A172 (cell line): ENCODE results near the gene IGF2BP2. TPM values are rescaled to one million over a fixed set of nuclear protein-coding genes. Genes with fewer than 3 reads are reported as not detected.
"Not testable (repeated sequence)": the region's sequence is repeated elsewhere in the genome, so short reads cannot be mapped to it uniquely, and the experiment has no call there.

Experiments
- DNase-seq: peaks from one replicate; pipeline ENCODE4 v3.0.0-alpha.2; 2015; ENCODE audit warnings: low spot score
- total RNA-seq: library from RNA; depleted of rRNA; stranded (reverse); fragments of >200 nt; shearing (Covaris generic); gene quantifications from 2 replicates; pipeline ENCODE4 v1.2.3, GENCODE V29; 2014

Gene IGF2BP2
- total RNA-seq, 1 experiment from 2014 or later = 29.7 TPM

DNA sequence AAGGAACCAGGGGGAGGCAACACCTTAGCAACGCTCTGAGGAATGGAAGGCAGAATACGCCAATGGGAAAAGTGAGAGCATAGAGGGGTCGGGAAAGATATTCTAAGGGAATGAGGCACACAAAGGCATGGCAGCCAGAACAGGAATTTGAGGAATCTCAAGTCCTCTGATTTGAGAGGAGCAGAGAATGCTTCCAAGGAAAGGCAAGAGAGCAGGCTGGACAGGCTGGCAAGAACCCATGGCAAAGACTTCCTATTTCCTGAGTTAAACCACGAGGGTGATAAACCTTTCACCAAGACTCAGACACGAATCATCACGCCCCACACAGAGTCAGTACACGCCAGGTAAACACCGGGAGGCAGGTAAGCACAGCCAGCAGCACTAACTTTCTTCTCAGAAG, 109.8 kb downstream of the IGF2BP2 start:
- DNase-seq = peak; percentile 49

DNA sequence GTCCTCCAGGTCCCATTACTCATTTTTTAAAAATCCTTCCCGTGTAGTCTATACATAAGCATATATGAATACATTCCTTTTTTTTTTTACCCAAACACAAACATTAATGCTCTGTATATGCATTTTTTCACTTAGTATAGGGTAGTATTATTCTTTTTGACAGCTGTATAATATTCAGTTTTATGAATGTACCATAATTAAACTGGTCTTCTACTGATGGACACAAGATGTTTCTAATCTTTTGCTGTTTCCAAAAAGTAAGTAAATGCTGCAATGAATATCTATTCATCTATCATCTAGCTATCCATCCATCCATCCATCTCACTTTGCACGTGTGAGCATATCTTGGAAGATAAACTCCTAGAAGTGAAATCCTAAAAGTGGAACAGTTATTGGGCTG, 110.8 kb downstream of the IGF2BP2 start:
- DNase-seq = no peak

GRCh38 chr3:185713015-185713414, 111.8 kb downstream of the IGF2BP2 start:
- no peak for DNase-seq

DNA sequence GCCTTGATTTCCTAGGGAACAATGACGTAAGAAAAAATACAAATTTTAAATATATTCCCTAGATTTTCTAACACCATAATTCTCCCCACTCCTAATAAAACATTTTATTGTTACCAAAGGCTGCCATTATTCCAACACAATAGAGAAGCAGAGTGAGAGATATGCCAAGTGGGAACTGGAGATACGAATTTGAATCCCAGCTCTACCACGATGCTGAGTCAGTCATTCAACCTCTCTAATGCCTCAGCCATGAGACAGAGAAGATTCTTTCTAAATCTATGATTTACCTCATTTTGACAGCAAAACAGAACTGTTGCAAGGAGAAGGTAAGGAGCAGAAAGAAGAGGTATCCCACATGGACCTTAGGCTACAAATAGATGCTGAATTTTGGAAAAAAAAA, 112.5 kb downstream of the IGF2BP2 start:
- DNase-seq = no peak

- no peak for DNase-seq
Measured at GRCh38 chr3:185711255-185711870, 113.5 kb downstream of the IGF2BP2 start.

DNA sequence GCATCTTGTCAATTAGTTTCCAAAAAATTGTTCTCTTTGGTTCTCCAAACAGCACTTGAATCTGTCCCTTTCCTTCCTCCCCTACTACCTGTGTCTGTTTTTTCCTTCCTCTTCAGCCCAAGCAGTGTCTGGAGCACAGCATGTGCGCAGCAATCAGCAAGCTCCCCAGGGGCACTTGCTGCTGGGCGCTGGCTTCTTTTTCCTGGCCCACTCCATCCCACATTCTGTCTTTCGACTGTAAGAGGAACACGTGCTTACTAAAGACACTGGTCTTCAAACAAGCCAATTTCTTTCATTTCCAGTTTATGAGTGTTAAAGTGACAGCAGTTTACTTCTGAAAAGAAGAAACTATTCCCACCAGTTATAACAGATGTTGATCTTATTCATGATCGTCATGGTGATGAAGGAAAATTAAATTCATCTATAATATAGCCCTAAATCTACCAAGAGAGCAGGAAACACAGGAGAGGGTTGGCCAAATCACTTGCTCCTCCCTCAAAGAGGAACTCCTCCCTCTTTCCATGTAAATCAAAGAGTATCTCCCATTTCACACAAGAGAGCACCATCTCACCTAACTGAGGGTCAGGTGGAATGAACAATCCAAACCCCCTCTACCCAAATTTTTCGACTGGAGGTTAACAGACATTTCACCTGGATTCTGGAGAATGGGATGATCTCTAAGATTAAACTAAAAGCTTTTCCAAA, 115.4 kb downstream of the IGF2BP2 start:
- no peak for DNase-seq

DNA sequence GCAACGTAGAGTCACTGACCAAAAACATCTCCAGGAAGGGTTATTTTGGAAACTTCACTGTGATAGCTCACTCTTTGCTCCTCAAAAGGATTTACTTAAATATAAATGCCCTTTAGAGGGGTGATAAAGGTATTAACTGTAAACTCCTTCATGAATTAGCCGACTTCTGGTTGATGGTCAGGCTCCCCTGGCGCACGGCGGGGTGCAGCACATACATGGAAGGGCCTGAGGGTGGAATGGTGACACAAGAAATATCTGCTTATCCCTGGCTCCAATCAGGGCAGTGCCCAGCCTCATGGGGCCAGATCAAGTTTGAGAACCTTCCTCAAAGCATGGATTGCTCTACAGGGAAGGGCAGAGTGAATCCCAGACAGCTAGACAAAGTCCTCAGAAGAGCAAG, 116.5 kb downstream of the IGF2BP2 start:
- no peak for DNase-seq

DNA sequence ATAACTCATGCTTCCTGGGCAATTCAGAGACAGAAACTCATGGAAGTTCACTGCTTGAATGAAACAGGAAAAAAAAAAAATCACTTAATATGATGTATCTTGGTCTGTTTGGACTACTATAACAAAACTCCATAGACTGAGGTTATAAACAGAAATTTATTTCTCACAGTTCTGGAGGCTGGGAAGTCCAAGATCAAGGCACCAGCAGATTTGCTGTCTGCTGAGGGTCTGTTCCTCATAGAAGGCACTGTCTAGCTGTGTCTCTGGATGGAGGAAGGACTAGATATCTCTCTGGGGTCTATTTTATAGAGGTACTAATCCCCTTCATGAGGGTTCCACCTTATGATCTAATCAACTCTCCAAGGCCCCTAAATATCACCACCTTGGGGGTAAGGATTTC, 119.3 kb downstream of the IGF2BP2 start:
- no peak for DNase-seq

- no peak for DNase-seq
Measured at GRCh38 chr3:185702262-185703225, 122.3 kb downstream of the IGF2BP2 start.

DNA sequence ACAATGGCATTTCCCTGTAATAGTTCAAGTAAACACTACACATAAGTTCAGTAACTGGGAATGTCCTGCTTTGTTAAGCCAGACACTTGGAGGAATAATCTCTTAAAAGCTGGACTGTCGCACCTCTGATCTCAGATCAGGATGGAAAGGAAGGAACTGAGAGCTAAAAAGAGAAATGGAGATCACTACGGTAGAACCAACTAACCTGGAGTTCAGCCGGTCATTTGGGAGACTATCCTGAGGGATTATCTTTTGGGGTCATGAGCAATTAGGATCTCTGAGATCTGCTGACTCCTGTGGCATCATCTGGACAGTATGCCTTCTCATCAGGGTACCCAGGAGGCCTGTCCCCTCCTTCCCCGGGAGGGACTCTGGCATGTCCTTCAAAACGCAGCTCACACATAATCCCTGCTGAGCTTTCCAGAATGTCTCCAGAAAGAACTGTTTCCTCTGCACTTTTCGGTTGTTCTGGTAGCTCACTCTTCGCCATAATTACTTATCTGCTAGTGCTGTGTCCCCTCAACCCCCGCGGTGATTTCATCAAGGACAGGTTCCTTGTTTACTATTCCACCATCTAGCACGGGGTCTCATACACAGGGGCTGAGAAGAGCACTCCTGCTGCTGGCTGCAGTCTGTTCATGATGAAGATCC, 123.1 kb downstream of the IGF2BP2 start:
- no peak for DNase-seq

DNA sequence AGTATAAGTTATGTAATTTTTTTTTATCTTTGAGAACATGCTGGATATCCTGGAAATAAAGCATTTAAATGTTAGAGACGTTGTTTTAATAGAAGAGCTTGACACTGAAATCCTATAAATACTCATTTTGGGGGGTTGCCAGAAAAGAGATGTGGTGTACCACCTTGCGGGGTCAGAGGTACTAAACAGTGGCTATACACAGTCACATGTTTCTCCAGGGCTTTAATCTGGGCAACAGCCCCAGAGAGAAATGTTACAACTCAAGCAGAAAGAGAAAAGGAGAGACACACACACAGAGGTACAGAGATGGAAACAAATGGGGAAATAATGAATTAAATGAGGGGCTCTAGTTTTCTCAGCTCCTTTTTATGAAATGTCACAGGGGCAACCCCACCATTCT, 124.9 kb downstream of the IGF2BP2 start:
- DNase-seq = no peak

DNA sequence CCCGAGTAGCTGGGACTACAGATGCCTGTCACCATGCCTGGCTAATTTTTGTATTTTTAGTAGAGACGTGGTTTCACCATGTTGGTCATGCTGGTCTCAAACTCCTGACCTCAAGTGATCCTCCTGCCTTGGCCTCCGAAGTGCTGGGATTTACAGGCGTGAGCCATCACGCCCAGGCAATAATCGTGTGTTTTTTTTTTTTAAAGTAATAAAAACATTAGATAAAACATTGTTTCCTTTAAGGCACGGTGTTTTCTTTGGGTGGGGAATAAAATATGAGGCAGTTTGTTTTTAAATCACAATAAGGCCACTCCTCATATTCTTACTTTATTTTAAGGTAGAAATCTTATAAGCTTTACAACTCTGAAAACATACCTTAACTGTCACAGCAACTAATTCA, 127.6 kb downstream of the IGF2BP2 start:
- DNase-seq = not testable (repeated sequence)

DNA sequence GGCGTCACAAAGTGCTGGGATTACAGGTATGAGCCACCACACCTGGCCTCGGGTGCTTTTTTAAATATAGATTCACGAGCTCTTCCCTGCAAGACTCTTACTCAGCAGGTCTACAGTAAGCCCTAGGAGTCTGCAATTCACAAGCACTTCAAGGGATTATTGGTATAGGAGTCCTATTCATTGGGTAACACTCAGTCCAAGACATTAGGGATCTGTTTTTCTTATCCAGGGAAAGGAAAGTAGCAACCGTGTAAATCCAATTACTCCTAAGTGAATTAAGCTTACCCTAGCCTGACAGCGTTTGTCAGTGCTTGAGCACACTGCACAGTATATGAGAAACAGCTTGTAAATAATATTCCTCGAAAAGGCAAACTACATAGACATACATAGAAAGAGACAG, 128.8 kb downstream of the IGF2BP2 start:
- no peak for DNase-seq

DNA sequence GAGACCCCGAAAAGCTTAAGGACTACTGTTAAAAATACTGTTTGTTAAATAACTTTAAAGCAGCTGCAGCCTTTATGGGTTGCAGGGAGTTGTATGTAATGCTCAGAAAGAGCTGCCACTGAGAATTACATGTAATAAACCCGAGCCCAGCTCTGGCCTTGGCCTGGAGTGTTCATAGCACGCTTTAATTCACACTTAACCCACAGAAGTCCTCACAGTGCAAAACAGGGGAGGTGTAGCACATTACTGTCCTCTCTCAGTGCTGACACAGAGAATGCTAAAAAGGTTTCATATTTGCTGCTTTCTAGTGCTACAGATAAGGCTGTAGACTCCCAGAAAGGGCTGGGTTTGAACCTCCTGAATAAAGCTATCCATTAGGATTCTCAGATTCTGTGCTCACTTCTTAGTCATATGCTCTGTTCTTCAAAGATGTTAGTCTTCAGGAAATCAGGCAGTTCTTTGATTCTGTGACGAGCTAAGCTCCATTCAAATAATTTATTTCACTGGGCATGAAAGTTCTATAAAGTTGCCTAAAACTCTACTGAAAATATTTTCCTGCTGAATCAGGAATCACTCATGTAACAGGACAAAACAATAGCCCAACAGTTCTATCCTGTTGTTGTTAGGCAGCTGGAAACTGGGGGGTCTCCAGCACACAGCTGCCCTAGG, 130.7 kb downstream of the IGF2BP2 start:
- peak; percentile 19 for DNase-seq

DNA sequence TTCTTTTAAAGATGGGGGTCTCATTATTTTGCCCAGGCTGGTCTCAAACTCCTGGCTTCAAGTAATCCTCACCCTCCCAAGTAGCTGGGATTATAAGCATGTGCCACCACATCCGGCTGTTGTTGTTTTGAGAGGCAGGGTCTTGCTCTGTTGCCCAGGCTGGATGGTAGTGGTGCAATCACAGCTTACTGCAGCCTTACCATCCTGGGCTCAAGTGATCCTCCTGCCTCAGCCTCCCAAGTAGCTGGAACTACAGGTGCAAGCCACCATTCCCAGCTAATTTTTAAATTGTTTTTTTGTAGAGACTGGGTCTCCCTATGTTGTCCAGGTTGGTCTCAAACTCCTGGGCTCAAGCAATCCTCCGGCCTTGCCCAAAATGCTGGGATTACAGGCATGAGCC, 133.2 kb downstream of the IGF2BP2 start:
- no peak for DNase-seq

- DNase-seq = no peak
Measured at GRCh38 chr3:185687271-185687878, 137.5 kb downstream of the IGF2BP2 start.

- no peak for DNase-seq
Measured at GRCh38 chr3:185685231-185686035, 139.4 kb downstream of the IGF2BP2 start.

GRCh38 chr3:185680231-185680630, 144.6 kb downstream of the IGF2BP2 start:
- no peak for DNase-seq

- no peak for DNase-seq
Measured at GRCh38 chr3:185678027-185678426, 146.8 kb downstream of the IGF2BP2 start.

GRCh38 chr3:185677146-185677829, 147.6 kb downstream of the IGF2BP2 start:
- DNase-seq = peak; percentile 69
